Lower leg skin (tissue), 3 donors: ENCODE measurements around the gene TMEM151A.

Experiments used
- POLR2A ChIP-seq, 2 donors: fragments of 450-650 bp; IDR thresholded peaks; one replicate each; pipeline ENCODE4 v1.6.1; 2016 to 2017; ENCODE audit warnings: antibody characterized with exemption in 2 of 2, mild to moderate bottlenecking in 1 of 2, moderate library complexity in 1 of 2
- TF ChIP-seq, protein P1 (sequence below), 3 donors: fragments of 450-650 bp; IDR thresholded peaks; one replicate each; pipeline ENCODE4 v1.5.1; 2016; ENCODE audit warnings: antibody characterized with exemption in 3 of 3, mild to moderate bottlenecking in 3 of 3, moderate library complexity in 2 of 3

DNA sequence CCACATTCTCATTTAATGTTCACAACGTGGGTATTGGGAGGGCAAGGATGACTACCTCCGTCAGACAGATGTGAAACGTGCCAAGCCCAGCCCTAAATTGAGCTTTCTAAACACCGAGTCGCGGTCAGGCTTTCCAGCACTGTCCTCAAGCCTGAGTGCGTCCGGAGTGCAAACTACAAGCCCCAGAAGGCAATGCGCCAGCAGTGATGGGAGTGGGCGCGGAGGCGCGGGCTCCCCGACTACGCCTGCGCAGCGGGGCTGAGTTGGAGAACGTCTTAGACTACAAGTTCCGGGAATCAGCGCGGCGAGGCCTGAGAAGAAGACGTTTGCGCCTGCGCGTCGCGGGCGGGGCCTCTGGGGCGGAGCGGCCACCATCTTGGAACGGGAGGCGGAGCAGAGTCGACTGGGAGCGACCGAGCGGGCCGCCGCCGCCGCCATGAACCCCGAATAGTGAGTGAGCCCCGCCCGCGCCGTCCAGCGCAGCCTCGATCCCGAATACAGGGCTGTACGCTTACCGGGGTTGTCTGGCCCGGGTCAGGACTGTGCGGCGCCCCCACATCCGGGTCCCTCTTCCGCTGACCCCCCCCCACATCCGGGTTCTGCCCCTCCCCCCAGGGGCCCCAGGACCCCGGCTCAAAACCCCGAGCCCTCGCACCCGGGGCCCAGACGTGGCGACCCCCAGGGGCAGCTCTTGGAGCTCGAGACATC lies 23.3 kb upstream of the TMEM151A start, which contains the start of gene RAB1B:
- TF ChIP-seq, protein P1, sequence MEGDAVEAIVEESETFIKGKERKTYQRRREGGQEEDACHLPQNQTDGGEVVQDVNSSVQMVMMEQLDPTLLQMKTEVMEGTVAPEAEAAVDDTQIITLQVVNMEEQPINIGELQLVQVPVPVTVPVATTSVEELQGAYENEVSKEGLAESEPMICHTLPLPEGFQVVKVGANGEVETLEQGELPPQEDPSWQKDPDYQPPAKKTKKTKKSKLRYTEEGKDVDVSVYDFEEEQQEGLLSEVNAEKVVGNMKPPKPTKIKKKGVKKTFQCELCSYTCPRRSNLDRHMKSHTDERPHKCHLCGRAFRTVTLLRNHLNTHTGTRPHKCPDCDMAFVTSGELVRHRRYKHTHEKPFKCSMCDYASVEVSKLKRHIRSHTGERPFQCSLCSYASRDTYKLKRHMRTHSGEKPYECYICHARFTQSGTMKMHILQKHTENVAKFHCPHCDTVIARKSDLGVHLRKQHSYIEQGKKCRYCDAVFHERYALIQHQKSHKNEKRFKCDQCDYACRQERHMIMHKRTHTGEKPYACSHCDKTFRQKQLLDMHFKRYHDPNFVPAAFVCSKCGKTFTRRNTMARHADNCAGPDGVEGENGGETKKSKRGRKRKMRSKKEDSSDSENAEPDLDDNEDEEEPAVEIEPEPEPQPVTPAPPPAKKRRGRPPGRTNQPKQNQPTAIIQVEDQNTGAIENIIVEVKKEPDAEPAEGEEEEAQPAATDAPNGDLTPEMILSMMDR (IDR thresholded peaks at IDR 0.05) = no peak
- TF ChIP-seq POLR2A (IDR thresholded peaks at IDR 0.05) = no peak
